Mammary epithelial cell (primary cell): ENCODE results near the gene HAUS5.

ENCODE experiments used
- CTCF ChIP-seq, 2 donors: IDR thresholded peaks in 1 of 2; conservative IDR thresholded peaks in 1 of 2; 2 replicates each; pipeline ENCODE4 v1.5.1; 2011 to 2012; ENCODE audit warnings: inconsistent platforms in 2 of 2, low read length in 2 of 2, mild to moderate bottlenecking in 2 of 2, control low read depth in 1 of 2, low read depth in 1 of 2; ENCODE audit not compliant: insufficient read depth in 1 of 2; ENCODE audit errors: extremely low read depth in 1 of 2
- EZH2 ChIP-seq: IDR thresholded peaks from 2 replicates; pipeline ENCODE4 v1.6.1; 2012; ENCODE audit warnings: low read length, inconsistent platforms, borderline replicate concordance

GRCh38 chr19:35644987-35645679 is 32.6 kb downstream of the HAUS5 start:
- TF ChIP-seq EZH2 (no peak), CTCF (conservative IDR thresholded peaks at IDR 0.05 in 1 of 2, IDR thresholded peaks at IDR 0.05 in 1 of 2; ENCODE audit: extremely low read depth in 1 of 2, insufficient read depth in 1 of 2, low read depth in 1 of 2, low read length in 2 of 2) (no peak)
